Measurements from ENCODE around the gene KIF17.
A peak's percentile ranks its signal among the peaks of the same experiment; 100 is the strongest.

KIF17 gene

GRCh38 chr1:20648438-20648837, 69.4 kb downstream of the KIF17 start:
- no peak for DNase-seq (ENCODE audit: low spot score)
- TF ChIP-seq CTCF (IDR thresholded peaks at IDR 0.05; ENCODE audit: extremely low read depth, insufficient read depth, missing control alignments), result no peak
- in situ Hi-C loops (cut with MboI; ENCODE audit: low pct_unique_long_range_greater_than_20kb, low sequenced_read_pairs, unreplicated experiment), result loop anchor here (25.0 kb wide), 1 partner anchor 111 kb away; no protein-coding TSS in a partner anchor

- no peak for DNase-seq (ENCODE audit: low spot score)
- in situ Hi-C loops (cut with MboI; ENCODE audit: low pct_unique_long_range_greater_than_20kb, low sequenced_read_pairs, unreplicated experiment), result loop anchor here (25.0 kb wide), 1 partner anchor 108 kb away; no protein-coding TSS in a partner anchor
- TF ChIP-seq CTCF (IDR thresholded peaks at IDR 0.05; ENCODE audit: extremely low read depth, insufficient read depth, missing control alignments), result no peak
Measured at GRCh38 chr1:20645414-20645813, 72.4 kb downstream of the KIF17 start.

GRCh38 chr1:20644416-20644815, 73.4 kb downstream of the KIF17 start:
- no peak for DNase-seq (ENCODE audit: low spot score)
- in situ Hi-C loops (cut with MboI; ENCODE audit: low pct_unique_long_range_greater_than_20kb, low sequenced_read_pairs, unreplicated experiment), result loop anchor here (25.0 kb wide), 1 partner anchor 107 kb away; no protein-coding TSS in a partner anchor
- TF ChIP-seq CTCF (IDR thresholded peaks at IDR 0.05; ENCODE audit: extremely low read depth, insufficient read depth, missing control alignments), result no peak

GRCh38 chr1:20643080-20643479, 74.7 kb downstream of the KIF17 start:
- TF ChIP-seq CTCF (IDR thresholded peaks at IDR 0.05; ENCODE audit: extremely low read depth, insufficient read depth, missing control alignments), result no peak
- in situ Hi-C loops (cut with MboI; ENCODE audit: low pct_unique_long_range_greater_than_20kb, low sequenced_read_pairs, unreplicated experiment), result loop anchor here (25.0 kb wide), 1 partner anchor 106 kb away; no protein-coding TSS in a partner anchor
- no peak for DNase-seq (ENCODE audit: low spot score)

- no peak for DNase-seq (ENCODE audit: low spot score)
- in situ Hi-C loops (cut with MboI; ENCODE audit: low pct_unique_long_range_greater_than_20kb, low sequenced_read_pairs, unreplicated experiment), result loop anchor here (25.0 kb wide), 1 partner anchor 105 kb away; no protein-coding TSS in a partner anchor
- no peak for TF ChIP-seq CTCF (IDR thresholded peaks at IDR 0.05; ENCODE audit: extremely low read depth, insufficient read depth, missing control alignments)
Measured at GRCh38 chr1:20641975-20642374, 75.8 kb downstream of the KIF17 start.

GRCh38 chr1:20640183-20640597, 77.6 kb downstream of the KIF17 start:
- TF ChIP-seq CTCF (IDR thresholded peaks at IDR 0.05; ENCODE audit: extremely low read depth, insufficient read depth, missing control alignments), result peak; percentile 84
- in situ Hi-C loops (cut with MboI; ENCODE audit: low pct_unique_long_range_greater_than_20kb, low sequenced_read_pairs, unreplicated experiment), result loop anchor here (25.0 kb wide), 1 partner anchor 103 kb away; no protein-coding TSS in a partner anchor
- DNase-seq (ENCODE audit: low spot score), result peak; percentile 80
